Neural cell (in vitro differentiated cells): ENCODE measurements around the gene SPATA33. TPM values are rescaled to one million over a fixed set of nuclear protein-coding genes. Genes with fewer than 3 reads are reported as not detected.

Experiments
- H2AFZ ChIP-seq: fragments of 200-600, 300-800 bp; sonication (generic), shearing (Covaris generic); 2 replicates; pipeline ENCODE4 v1.6.0; 2014; ENCODE audit warnings: low read depth, mild to moderate bottlenecking, antibody characterized with exemption, low read length, moderate library complexity
- H3F3A ChIP-seq: fragments of 200-600 bp; shearing (Covaris generic); 2 replicates; pipeline ENCODE4 v1.6.1; 2016; ENCODE audit warnings: mild to moderate bottlenecking, moderate library complexity, mixed read lengths, antibody characterized with exemption, low read length; ENCODE audit not compliant: insufficient read depth, poor library complexity, severe bottlenecking
- H3K27ac ChIP-seq: fragments of 200-600, 300-800 bp; sonication (generic), shearing (Covaris generic); 2 replicates; pipeline ENCODE4 v1.5.1; 2014; ENCODE audit warnings: mild to moderate bottlenecking, low read length, moderate library complexity
- H3K27me3 ChIP-seq: fragments of 300-800, 200-600 bp; sonication (generic), shearing (Covaris generic); 2 replicates; pipeline ENCODE4 v1.6.0; 2014; ENCODE audit warnings: mild to moderate bottlenecking, low read depth, low read length, moderate library complexity; ENCODE audit not compliant: insufficient read depth
- H3K36me3 ChIP-seq: fragments of 300-800, 200-600 bp; sonication (generic), shearing (Covaris generic); 2 replicates; pipeline ENCODE4 v1.5.1; 2014; ENCODE audit warnings: mild to moderate bottlenecking, antibody characterized with exemption, low read length, moderate library complexity; ENCODE audit not compliant: insufficient read depth
- H3K4me2 ChIP-seq: fragments of 300-800, 200-600 bp; sonication (generic), shearing (Covaris generic); 2 replicates; pipeline ENCODE4 v1.6.0; 2014; ENCODE audit warnings: mild to moderate bottlenecking, low read length
- H3K4me3 ChIP-seq: fragments of 300-800, 200-600 bp; sonication (generic), shearing (Covaris generic); 2 replicates; pipeline ENCODE4 v1.5.1; 2014; ENCODE audit warnings: mild to moderate bottlenecking, low read length, moderate library complexity
- H3K79me2 ChIP-seq: fragments of 200-600 bp; shearing (Covaris generic); replicated peaks from 2 replicates; pipeline ENCODE4 v1.6.0; 2014; ENCODE audit warnings: mild to moderate bottlenecking, low read length, moderate library complexity; ENCODE audit not compliant: insufficient read depth
- H3K9ac ChIP-seq: fragments of 300-800, 200-600 bp; sonication (generic), shearing (Covaris generic); 2 replicates; pipeline ENCODE4 v1.6.1; 2016; ENCODE audit warnings: mild to moderate bottlenecking, low read length, mixed read lengths
- H3K9me2 ChIP-seq: fragments of 200-600 bp; shearing (Covaris generic); 2 replicates; pipeline ENCODE4 v1.6.1; 2016; ENCODE audit warnings: mild to moderate bottlenecking, low read length, mixed read lengths; ENCODE audit not compliant: insufficient read depth
- H3K9me3 ChIP-seq: fragments of 200-600, 300-800 bp; sonication (generic), shearing (Covaris generic); 2 replicates; pipeline ENCODE4 v1.6.1; 2016; ENCODE audit warnings: mild to moderate bottlenecking, mixed run types, low read length, moderate library complexity, mixed read lengths
- H4K20me1 ChIP-seq: fragments of 200-600 bp; shearing (Covaris generic); 2 replicates; pipeline ENCODE4 v1.6.1; 2016; ENCODE audit warnings: mild to moderate bottlenecking, mixed run types; ENCODE audit not compliant: insufficient read depth
- CTCF ChIP-seq: fragments of 450-650 bp; IDR thresholded peaks from 2 replicates; pipeline ENCODE4 v1.5.1; 2014; ENCODE audit warnings: antibody characterized with exemption, mild to moderate bottlenecking, moderate library complexity; ENCODE audit not compliant: poor library complexity, severe bottlenecking
- EP300 ChIP-seq: fragments of 450-650 bp; conservative IDR thresholded peaks from 2 replicates; pipeline ENCODE4 v1.6.1; 2014; ENCODE audit warnings: antibody characterized with exemption, mild to moderate bottlenecking, moderate library complexity; ENCODE audit not compliant: poor library complexity, severe bottlenecking
- EZH2 ChIP-seq: fragments of 200-600, 300-800 bp; shearing (Covaris generic), sonication (generic); IDR thresholded peaks from 2 replicates; pipeline ENCODE4 v1.6.1; 2014; ENCODE audit warnings: antibody characterized with exemption, low read length, borderline replicate concordance, mild to moderate bottlenecking; ENCODE audit not compliant: insufficient read depth, poor library complexity, severe bottlenecking
- MXI1 ChIP-seq: fragments of 450-650 bp; conservative IDR thresholded peaks from 2 replicates; pipeline ENCODE4 v1.6.1; 2014; ENCODE audit warnings: antibody characterized with exemption, mild to moderate bottlenecking; ENCODE audit not compliant: poor library complexity, severe bottlenecking
- POLR2AphosphoS5 ChIP-seq: IDR thresholded peaks from 2 replicates; pipeline ENCODE4 v1.6.1; 2012
- RAD21 ChIP-seq: fragments of 450-650 bp; conservative IDR thresholded peaks from 2 replicates; pipeline ENCODE4 v1.6.1; 2014; ENCODE audit warnings: antibody characterized with exemption, mild to moderate bottlenecking, moderate library complexity
- SMC3 ChIP-seq: fragments of 450-650 bp; conservative IDR thresholded peaks from 2 replicates; pipeline ENCODE4 v1.6.1; 2014; ENCODE audit warnings: antibody characterized with exemption, mild to moderate bottlenecking, moderate library complexity; ENCODE audit not compliant: poor library complexity
- TAF1 ChIP-seq: IDR thresholded peaks from 2 replicates; pipeline ENCODE4 v1.6.1; 2012; ENCODE audit warnings: low read depth
- polyA plus RNA-seq: library from polyadenylated mRNA; depleted of rRNA; stranded (reverse); fragments of >200 nt; gene quantifications from 2 replicates; pipeline ENCODE4 v1.2.3, GENCODE V29; 2014
- TF ChIP-seq, protein P1 (sequence below): IDR thresholded peaks from 2 replicates; pipeline ENCODE4 v1.6.1; 2012; ENCODE audit warnings: borderline replicate concordance

The SPATA33 gene
- polyA plus RNA-seq, 1 donor from 2014 or later: 16.0 TPM

GRCh38 chr16:89613231-89613953 lies 44.2 kb upstream of the SPATA33 start, which contains the start of gene DPEP1:
Gene DPEP1, plus strand, starts transcription at chr16:89613642. Its CDS starts 16,769 bp downstream, at chr16:89630411.
- Histone ChIP-seq H3K27ac (no peak within 1 kb of the TSS), H2AFZ (no peak within 1 kb of the TSS)

DNA sequence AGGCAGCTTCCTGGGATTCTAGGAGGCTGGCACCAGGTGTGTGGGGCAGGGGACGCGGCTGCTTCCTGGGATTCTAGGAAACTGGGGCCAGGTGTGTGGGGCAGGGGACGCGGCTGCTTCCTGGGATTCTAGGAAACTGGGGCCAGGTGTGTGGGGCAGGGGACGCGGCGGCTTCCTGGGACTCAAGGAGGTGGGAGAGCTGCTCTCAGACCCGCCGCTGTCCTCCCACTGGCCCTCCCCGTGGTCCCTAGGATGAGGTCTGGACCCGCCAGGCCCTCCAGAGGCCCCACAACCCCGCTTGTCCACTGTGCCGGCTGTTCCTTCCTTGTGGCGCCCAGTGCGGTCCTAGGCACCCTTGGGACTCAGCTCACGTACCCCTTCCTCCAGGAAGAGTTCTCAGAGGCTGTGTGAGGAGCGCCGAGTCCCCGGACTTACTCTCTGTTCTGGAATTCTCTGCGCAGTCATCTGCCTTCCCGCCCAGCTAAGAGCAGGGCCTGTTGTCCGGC lies 43.6 kb upstream of the SPATA33 start:
- Histone ChIP-seq H3K4me3 (no peak overlapping the region), H3F3A (no peaks in the 10 kb centered on the region), H3K79me2 (no peaks in the 10 kb centered on the region), H3K9ac (no peak overlapping the region), H3K27ac (no peak overlapping the region), H4K20me1 (no peaks in the 10 kb centered on the region), H3K36me3 (no peaks in the 10 kb centered on the region), H3K9me2 (no peaks in the 10 kb centered on the region), H3K9me3 (no peaks in the 10 kb centered on the region), H2AFZ (no peak overlapping the region), H3K4me2 (no peak overlapping the region), H3K27me3 (no peaks in the 10 kb centered on the region)
- TF ChIP-seq CTCF (no peak), TAF1 (no peak), SMC3 (no peak), EZH2 (no peak), RAD21 (no peak)
- TF ChIP-seq, protein P1, sequence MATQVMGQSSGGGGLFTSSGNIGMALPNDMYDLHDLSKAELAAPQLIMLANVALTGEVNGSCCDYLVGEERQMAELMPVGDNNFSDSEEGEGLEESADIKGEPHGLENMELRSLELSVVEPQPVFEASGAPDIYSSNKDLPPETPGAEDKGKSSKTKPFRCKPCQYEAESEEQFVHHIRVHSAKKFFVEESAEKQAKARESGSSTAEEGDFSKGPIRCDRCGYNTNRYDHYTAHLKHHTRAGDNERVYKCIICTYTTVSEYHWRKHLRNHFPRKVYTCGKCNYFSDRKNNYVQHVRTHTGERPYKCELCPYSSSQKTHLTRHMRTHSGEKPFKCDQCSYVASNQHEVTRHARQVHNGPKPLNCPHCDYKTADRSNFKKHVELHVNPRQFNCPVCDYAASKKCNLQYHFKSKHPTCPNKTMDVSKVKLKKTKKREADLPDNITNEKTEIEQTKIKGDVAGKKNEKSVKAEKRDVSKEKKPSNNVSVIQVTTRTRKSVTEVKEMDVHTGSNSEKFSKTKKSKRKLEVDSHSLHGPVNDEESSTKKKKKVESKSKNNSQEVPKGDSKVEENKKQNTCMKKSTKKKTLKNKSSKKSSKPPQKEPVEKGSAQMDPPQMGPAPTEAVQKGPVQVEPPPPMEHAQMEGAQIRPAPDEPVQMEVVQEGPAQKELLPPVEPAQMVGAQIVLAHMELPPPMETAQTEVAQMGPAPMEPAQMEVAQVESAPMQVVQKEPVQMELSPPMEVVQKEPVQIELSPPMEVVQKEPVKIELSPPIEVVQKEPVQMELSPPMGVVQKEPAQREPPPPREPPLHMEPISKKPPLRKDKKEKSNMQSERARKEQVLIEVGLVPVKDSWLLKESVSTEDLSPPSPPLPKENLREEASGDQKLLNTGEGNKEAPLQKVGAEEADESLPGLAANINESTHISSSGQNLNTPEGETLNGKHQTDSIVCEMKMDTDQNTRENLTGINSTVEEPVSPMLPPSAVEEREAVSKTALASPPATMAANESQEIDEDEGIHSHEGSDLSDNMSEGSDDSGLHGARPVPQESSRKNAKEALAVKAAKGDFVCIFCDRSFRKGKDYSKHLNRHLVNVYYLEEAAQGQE: no peak

More at GRCh38 chr16:89613231-89613953, 44.2 kb upstream of the SPATA33 start, which contains the start of gene DPEP1:
- Histone ChIP-seq H3K79me2 (no peaks in the 10 kb centered on the region), H3K27me3 (no peaks in the 10 kb centered on the region), H4K20me1 (no peaks in the 10 kb centered on the region), H3K4me3 (no peak within 1 kb of the TSS), H3K9ac (no peak within 1 kb of the TSS), H3F3A (no peaks in the 10 kb centered on the region), H3K9me3 (no peaks in the 10 kb centered on the region), H3K4me2 (no peak within 1 kb of the TSS), H3K36me3 (no peaks in the 10 kb centered on the region), H3K9me2 (no peaks in the 10 kb centered on the region)
- TF ChIP-seq EZH2 (no peak), MXI1 (no peak), TAF1 (no peak), RAD21 (no peak), POLR2AphosphoS5 (no peak), SMC3 (no peak), EP300 (no peak), CTCF (no peak)
- TF ChIP-seq, protein P1: no peak
